ENCODE data around the gene GLRA3.
"Not testable (repeated sequence)": the region's sequence is repeated elsewhere in the genome, so short reads cannot be mapped to it uniquely, and the experiment has no call there.

Gene GLRA3

GRCh38 chr4:174828845-174829701, at the start of gene GLRA3:
GLRA3 (minus strand) TSS chr4:174829247; CDS start chr4:174828811, 436 bp downstream.
- H3K4me3 ChIP-seq (ENCODE audit: low read depth, low read length), result peak within 1 kb of the TSS; percentile 29
- peak; percentile 8 for DNase-seq (ENCODE audit: low read depth)

- no peak overlapping the region for H3K4me3 ChIP-seq (ENCODE audit: low read depth, low read length)
- no peak for DNase-seq (ENCODE audit: low read depth)
These were observed 45.9 kb upstream of the GLRA3 start for GRCh38 chr4:174874898-174875297.

GRCh38 chr4:174873931-174874330, 44.9 kb upstream of the GLRA3 start:
- no peak for DNase-seq (ENCODE audit: low read depth)
- no peak overlapping the region for H3K4me3 ChIP-seq (ENCODE audit: low read depth, low read length)

- H3K4me3 ChIP-seq (ENCODE audit: low read depth, low read length), result not testable (repeated sequence)
These were observed 44.1 kb upstream of the GLRA3 start for GRCh38 chr4:174873146-174873545.

GRCh38 chr4:174871407-174871806, 42.4 kb upstream of the GLRA3 start:
- no peak for DNase-seq (ENCODE audit: low read depth)
- no peak overlapping the region for H3K4me3 ChIP-seq (ENCODE audit: low read depth, low read length)

More at GRCh38 chr4:174873146-174873545, 44.1 kb upstream of the GLRA3 start:
- not testable (repeated sequence) for DNase-seq (ENCODE audit: low read depth)

- H3K4me3 ChIP-seq (ENCODE audit: low read depth, low read length), result no peak overlapping the region
- DNase-seq (ENCODE audit: low read depth), result no peak
These were observed 41.3 kb upstream of the GLRA3 start for GRCh38 chr4:174870311-174870710.

- no peak overlapping the region for H3K4me3 ChIP-seq (ENCODE audit: low read depth, low read length)
- DNase-seq (ENCODE audit: low read depth), result no peak
These were observed 40.3 kb upstream of the GLRA3 start for GRCh38 chr4:174869339-174869738.

GRCh38 chr4:174867903-174868302, 38.9 kb upstream of the GLRA3 start:
- no peak for DNase-seq (ENCODE audit: low read depth)
- no peak overlapping the region for H3K4me3 ChIP-seq (ENCODE audit: low read depth, low read length)

- no peak for DNase-seq (ENCODE audit: low read depth)
These were observed 36.5 kb upstream of the GLRA3 start for GRCh38 chr4:174865418-174865985.

GRCh38 chr4:174864031-174864430, 35.0 kb upstream of the GLRA3 start:
- H3K4me3 ChIP-seq (ENCODE audit: low read depth, low read length), result no peak overlapping the region
- DNase-seq (ENCODE audit: low read depth), result no peak

More at GRCh38 chr4:174865418-174865985, 36.5 kb upstream of the GLRA3 start:
- H3K4me3 ChIP-seq (ENCODE audit: low read depth, low read length), result no peak overlapping the region

- DNase-seq (ENCODE audit: low read depth), result no peak
- H3K4me3 ChIP-seq (ENCODE audit: low read depth, low read length), result no peak overlapping the region
These were observed 31.5 kb upstream of the GLRA3 start for GRCh38 chr4:174860588-174860987.

- DNase-seq (ENCODE audit: low read depth), result no peak
These were observed 30.9 kb upstream of the GLRA3 start for GRCh38 chr4:174859904-174860303.

GRCh38 chr4:174856926-174857800, 28.1 kb upstream of the GLRA3 start:
- no peak for DNase-seq (ENCODE audit: low read depth)
- no peak overlapping the region for H3K4me3 ChIP-seq (ENCODE audit: low read depth, low read length)

More at GRCh38 chr4:174859904-174860303, 30.9 kb upstream of the GLRA3 start:
- no peak overlapping the region for H3K4me3 ChIP-seq (ENCODE audit: low read depth, low read length)

GRCh38 chr4:174855050-174855449, 26.0 kb upstream of the GLRA3 start:
- DNase-seq (ENCODE audit: low read depth), result no peak
- no peak overlapping the region for H3K4me3 ChIP-seq (ENCODE audit: low read depth, low read length)

GRCh38 chr4:174853629-174854028, 24.6 kb upstream of the GLRA3 start:
- DNase-seq (ENCODE audit: low read depth), result no peak
- no peak overlapping the region for H3K4me3 ChIP-seq (ENCODE audit: low read depth, low read length)

GRCh38 chr4:174848596-174848995, 19.5 kb upstream of the GLRA3 start:
- no peak for DNase-seq (ENCODE audit: low read depth)

GRCh38 chr4:174847801-174848427, 18.9 kb upstream of the GLRA3 start:
- H3K4me3 ChIP-seq (ENCODE audit: low read depth, low read length), result no peak overlapping the region
- DNase-seq (ENCODE audit: low read depth), result no peak

More at GRCh38 chr4:174848596-174848995, 19.5 kb upstream of the GLRA3 start:
- H3K4me3 ChIP-seq (ENCODE audit: low read depth, low read length), result no peak overlapping the region

GRCh38 chr4:174835536-174835935, 6.5 kb upstream of the GLRA3 start:
- DNase-seq (ENCODE audit: low read depth), result no peak
- no peak overlapping the region for H3K4me3 ChIP-seq (ENCODE audit: low read depth, low read length)

GRCh38 chr4:174834477-174834876, 5.4 kb upstream of the GLRA3 start:
- no peak overlapping the region for H3K4me3 ChIP-seq (ENCODE audit: low read depth, low read length)
- DNase-seq (ENCODE audit: low read depth), result no peak

All from skeletal muscle cell (primary cell).